Neural progenitor cell (in vitro differentiated cells): ENCODE data around the gene HOXB7. TPM values are rescaled to one million over a fixed set of nuclear protein-coding genes. Genes with fewer than 3 reads are reported as not detected.

Experiments used
- DNase-seq: peaks from one replicate; pipeline ENCODE4 v3.0.0-alpha.2; 2016; ENCODE audit warnings: low spot score
- H2AFZ ChIP-seq: fragments of 200-600 bp; sonication (generic); replicated peaks from 2 replicates; pipeline ENCODE4 v1.6.1; 2016; ENCODE audit warnings: antibody characterized with exemption
- H3F3A ChIP-seq: fragments of 200-600 bp; sonication (generic); 2 replicates; pipeline ENCODE4 v1.6.1; 2016; ENCODE audit warnings: antibody characterized with exemption, low read depth
- H3K27ac ChIP-seq: fragments of 200-600 bp; sonication (generic); 2 replicates; pipeline ENCODE4 v1.5.1; 2016; ENCODE audit warnings: mild to moderate bottlenecking
- H3K27me3 ChIP-seq: fragments of 200-600 bp; sonication (generic); 2 replicates; pipeline ENCODE4 v1.6.1; 2016; ENCODE audit warnings: mild to moderate bottlenecking, moderate library complexity
- H3K36me3 ChIP-seq: fragments of 200-600 bp; sonication (generic); 2 replicates; pipeline ENCODE4 v1.5.1; 2016
- H3K4me1 ChIP-seq: fragments of 200-600 bp; sonication (generic); 2 replicates; pipeline ENCODE4 v1.6.1; 2016; ENCODE audit warnings: mixed run types
- H3K4me2 ChIP-seq: fragments of 200-600 bp; sonication (generic); 2 replicates; pipeline ENCODE4 v1.6.1; 2016
- H3K4me3 ChIP-seq: fragments of 200-600 bp; sonication (generic); 2 replicates; pipeline ENCODE4 v1.5.1; 2016
- H3K79me2 ChIP-seq: fragments of 200-600 bp; sonication (generic); 2 replicates; pipeline ENCODE4 v1.6.1; 2016; ENCODE audit warnings: low read depth
- H3K9ac ChIP-seq: fragments of 200-600 bp; sonication (generic); 2 replicates; pipeline ENCODE4 v1.6.1; 2016
- H3K9me3 ChIP-seq: fragments of 200-600 bp; sonication (generic); 2 replicates; pipeline ENCODE4 v1.5.1; 2016; ENCODE audit warnings: low read depth
- H4K20me1 ChIP-seq: fragments of 200-600 bp; sonication (generic); 2 replicates; pipeline ENCODE4 v1.6.1; 2016; ENCODE audit warnings: low read depth
- H3K27ac Mint-ChIP-seq: 3 replicates; pipeline ENCODE4 v1.8.0; 2021; ENCODE audit warnings: mixed read lengths
- H3K27me3 Mint-ChIP-seq: 2 replicates; pipeline ENCODE4 v1.8.0; 2022; ENCODE audit warnings: low read depth, mild to moderate bottlenecking, inconsistent platforms, moderate library complexity, mixed read lengths; ENCODE audit not compliant: insufficient read depth
- H3K36me3 Mint-ChIP-seq: 3 replicates; pipeline ENCODE4 v1.8.0; 2021; ENCODE audit warnings: mixed read lengths
- H3K4me1 Mint-ChIP-seq: 3 replicates; pipeline ENCODE4 v1.8.0; 2021; ENCODE audit warnings: mixed read lengths
- H3K4me3 Mint-ChIP-seq: 3 replicates; pipeline ENCODE4 v1.8.0; 2021; ENCODE audit warnings: mild to moderate bottlenecking, moderate library complexity, mixed read lengths
- H3K9me3 Mint-ChIP-seq: 3 replicates; pipeline ENCODE4 v1.8.0; 2020; ENCODE audit warnings: mixed read lengths
- CTCF ChIP-seq: fragments of 200-600 bp; sonication (generic); IDR thresholded peaks from 2 replicates; pipeline ENCODE4 v1.5.1; 2017; ENCODE audit warnings: antibody characterized with exemption, mild to moderate bottlenecking
- EZH2 ChIP-seq: fragments of 200-600 bp; sonication (generic); IDR thresholded peaks from 2 replicates; pipeline ENCODE4 v1.6.1; 2017; ENCODE audit warnings: antibody characterized with exemption, mild to moderate bottlenecking, moderate library complexity
- EZH2phosphoT487 ChIP-seq: fragments of 200-600 bp; sonication (generic); IDR thresholded peaks from 2 replicates; pipeline ENCODE4 v1.6.1; 2017; ENCODE audit warnings: antibody characterized with exemption
- total RNA-seq: library from RNA; depleted of rRNA; stranded (reverse); fragments of >200 nt; gene quantifications from 2 replicates; pipeline ENCODE4 v1.2.3, GENCODE V29; 2015; ENCODE audit warnings: low replicate concordance

The HOXB7 gene
- total RNA-seq, 1 donor from 2014 or later = not detected

GRCh38 chr17:48567646-48568354, 43.0 kb downstream of the HOXB7 start:
- Mint-ChIP-seq H3K27me3 (peaks cover 19% of the 10 kb centered on the region), H3K9me3 (peaks cover 2% of the 10 kb centered on the region), H3K27ac (no peak overlapping the region), H3K4me1 (no peaks in the 10 kb centered on the region), H3K4me3 (no peak overlapping the region), H3K36me3 (no peaks in the 10 kb centered on the region)
- H3K4me3 ChIP-seq = no peak overlapping the region
- no peaks in the 10 kb centered on the region for H3K4me1 ChIP-seq
- TF ChIP-seq EZH2 (no peak), CTCF (no peak), EZH2phosphoT487 (no peak)
- no peak overlapping the region for H3K9ac ChIP-seq
- no peak for DNase-seq
- peaks cover 100% of the 10 kb centered on the region for H3K27me3 ChIP-seq
- H2AFZ ChIP-seq = no peak overlapping the region
- H3K9me3 ChIP-seq = no peaks in the 10 kb centered on the region
- no peak overlapping the region for H3K27ac ChIP-seq
- H3K36me3 ChIP-seq = no peaks in the 10 kb centered on the region
- no peak overlapping the region for H3K4me2 ChIP-seq
- no peaks in the 10 kb centered on the region for H3K79me2 ChIP-seq
- H3F3A ChIP-seq = no peaks in the 10 kb centered on the region
- H4K20me1 ChIP-seq = peaks cover 96% of the 10 kb centered on the region

- Histone ChIP-seq H3F3A (no peaks in the 10 kb centered on the region), H3K4me3 (no peak overlapping the region), H3K9ac (no peak overlapping the region), H3K4me2 (no peak overlapping the region), H3K9me3 (no peaks in the 10 kb centered on the region), H3K27me3 (peaks cover 100% of the 10 kb centered on the region), H3K27ac (no peak overlapping the region), H3K36me3 (no peaks in the 10 kb centered on the region), H3K79me2 (no peaks in the 10 kb centered on the region), H2AFZ (no peak overlapping the region), H4K20me1 (peaks cover 96% of the 10 kb centered on the region), H3K4me1 (no peaks in the 10 kb centered on the region)
- DNase-seq = no peak
- Mint-ChIP-seq H3K27me3 (peaks cover 19% of the 10 kb centered on the region), H3K4me1 (no peaks in the 10 kb centered on the region), H3K4me3 (no peak overlapping the region), H3K36me3 (no peaks in the 10 kb centered on the region), H3K27ac (no peak overlapping the region), H3K9me3 (peaks cover 2% of the 10 kb centered on the region)
- no peak for TF ChIP-seq EZH2
- no peak for TF ChIP-seq CTCF
- no peak for TF ChIP-seq EZH2phosphoT487
These were observed 43.6 kb downstream of the HOXB7 start for GRCh38 chr17:48567209-48567608.

GRCh38 chr17:48566717-48567116, 44.1 kb downstream of the HOXB7 start:
- no peak overlapping the region for H3K4me3 Mint-ChIP-seq
- no peak overlapping the region for H3K27ac Mint-ChIP-seq
- Histone ChIP-seq H3K27me3 (peaks cover 100% of the 10 kb centered on the region), H3K79me2 (no peaks in the 10 kb centered on the region), H4K20me1 (peaks cover 96% of the 10 kb centered on the region), H3K9me3 (no peaks in the 10 kb centered on the region), H3K27ac (no peak overlapping the region), H3K4me3 (no peak overlapping the region), H3K4me1 (no peaks in the 10 kb centered on the region), H3K9ac (no peak overlapping the region), H3K36me3 (no peaks in the 10 kb centered on the region), H3K4me2 (no peak overlapping the region), H3F3A (no peaks in the 10 kb centered on the region), H2AFZ (no peak overlapping the region)
- no peak for DNase-seq
- no peak for TF ChIP-seq EZH2phosphoT487
- no peak for TF ChIP-seq EZH2
- TF ChIP-seq CTCF = no peak
- H3K36me3 Mint-ChIP-seq = no peaks in the 10 kb centered on the region
- peaks cover 2% of the 10 kb centered on the region for H3K9me3 Mint-ChIP-seq
- peaks cover 21% of the 10 kb centered on the region for H3K27me3 Mint-ChIP-seq
- no peaks in the 10 kb centered on the region for H3K4me1 Mint-ChIP-seq
